GM18870 (cell line): Measurements from ENCODE around the gene BMPR1B.

Source experiments
- ATAC-seq: cut with Tn5 transposase; IDR thresholded peaks from one replicate; pipeline ENCODE4 v1.9.1; 2021; ENCODE audit warnings: moderate library complexity; ENCODE audit not compliant: unreplicated experiment

BMPR1B gene

GRCh38 chr4:94762326-94762725, 4.6 kb downstream of the BMPR1B start:
- no peak for ATAC-seq

GRCh38 chr4:94763005-94763404, 5.2 kb downstream of the BMPR1B start:
- ATAC-seq, result no peak

GRCh38 chr4:94763500-94763899, 5.7 kb downstream of the BMPR1B start:
- ATAC-seq, result no peak

GRCh38 chr4:94764069-94764468, 6.3 kb downstream of the BMPR1B start:
- ATAC-seq, result no peak

- ATAC-seq, result no peak
Observed at GRCh38 chr4:94765174-94765573, 7.4 kb downstream of the BMPR1B start.

GRCh38 chr4:94765648-94766047, 7.9 kb downstream of the BMPR1B start:
- no peak for ATAC-seq

- ATAC-seq, result no peak
Observed at GRCh38 chr4:94766856-94767255, 9.1 kb downstream of the BMPR1B start.

GRCh38 chr4:94767446-94767845, 9.7 kb downstream of the BMPR1B start:
- ATAC-seq, result no peak

- ATAC-seq, result no peak
Observed at GRCh38 chr4:94782707-94783106, 25.0 kb downstream of the BMPR1B start.

- no peak for ATAC-seq
Observed at GRCh38 chr4:94791701-94792100, 33.9 kb downstream of the BMPR1B start.

GRCh38 chr4:94798808-94799207, 41.1 kb downstream of the BMPR1B start:
- ATAC-seq, result no peak

GRCh38 chr4:94801016-94801415, 43.3 kb downstream of the BMPR1B start:
- no peak for ATAC-seq

GRCh38 chr4:94802091-94802490, 44.3 kb downstream of the BMPR1B start:
- no peak for ATAC-seq

- no peak for ATAC-seq
Observed at GRCh38 chr4:94803181-94803580, 45.4 kb downstream of the BMPR1B start.

GRCh38 chr4:94804650-94805049, 46.9 kb downstream of the BMPR1B start:
- no peak for ATAC-seq

GRCh38 chr4:94806376-94806775, 48.6 kb downstream of the BMPR1B start:
- ATAC-seq, result no peak

GRCh38 chr4:94811643-94812042, 53.9 kb downstream of the BMPR1B start:
- no peak for ATAC-seq

- ATAC-seq, result no peak
Observed at GRCh38 chr4:94813221-94813620, 55.5 kb downstream of the BMPR1B start.

- ATAC-seq, result peak; percentile 68
Observed at GRCh38 chr4:94814237-94814636, 56.5 kb downstream of the BMPR1B start.

- no peak for ATAC-seq
Observed at GRCh38 chr4:94819371-94820168, 61.8 kb downstream of the BMPR1B start.

GRCh38 chr4:94826206-94826605, 68.5 kb downstream of the BMPR1B start:
- ATAC-seq, result no peak

GRCh38 chr4:94827481-94828110, 69.8 kb downstream of the BMPR1B start:
- no peak for ATAC-seq

GRCh38 chr4:94828882-94829281, 71.1 kb downstream of the BMPR1B start:
- no peak for ATAC-seq
